Fibroblast of mammary gland (primary cell): ENCODE results near the gene ARHGAP8.
"Not testable (repeated sequence)": the region's sequence is repeated elsewhere in the genome, so short reads cannot be mapped to it uniquely, and the experiment has no call there.

Experiments used
- DNase-seq: peaks from one replicate; pipeline ENCODE4 v3.0.0-alpha.2; 2010; ENCODE audit warnings: low read depth
- H3K4me3 ChIP-seq: 2 replicates; pipeline ENCODE4 v1.5.1; 2011; ENCODE audit warnings: low read depth, mild to moderate bottlenecking, low read length, moderate library complexity; ENCODE audit not compliant: control insufficient read depth
- TF ChIP-seq, protein P1 (sequence below): conservative IDR thresholded peaks from 2 replicates; pipeline ENCODE4 v1.5.1; 2011; ENCODE audit warnings: low read depth, low read length, inconsistent platforms; ENCODE audit not compliant: control insufficient read depth, insufficient read depth

The ARHGAP8 gene

DNA sequence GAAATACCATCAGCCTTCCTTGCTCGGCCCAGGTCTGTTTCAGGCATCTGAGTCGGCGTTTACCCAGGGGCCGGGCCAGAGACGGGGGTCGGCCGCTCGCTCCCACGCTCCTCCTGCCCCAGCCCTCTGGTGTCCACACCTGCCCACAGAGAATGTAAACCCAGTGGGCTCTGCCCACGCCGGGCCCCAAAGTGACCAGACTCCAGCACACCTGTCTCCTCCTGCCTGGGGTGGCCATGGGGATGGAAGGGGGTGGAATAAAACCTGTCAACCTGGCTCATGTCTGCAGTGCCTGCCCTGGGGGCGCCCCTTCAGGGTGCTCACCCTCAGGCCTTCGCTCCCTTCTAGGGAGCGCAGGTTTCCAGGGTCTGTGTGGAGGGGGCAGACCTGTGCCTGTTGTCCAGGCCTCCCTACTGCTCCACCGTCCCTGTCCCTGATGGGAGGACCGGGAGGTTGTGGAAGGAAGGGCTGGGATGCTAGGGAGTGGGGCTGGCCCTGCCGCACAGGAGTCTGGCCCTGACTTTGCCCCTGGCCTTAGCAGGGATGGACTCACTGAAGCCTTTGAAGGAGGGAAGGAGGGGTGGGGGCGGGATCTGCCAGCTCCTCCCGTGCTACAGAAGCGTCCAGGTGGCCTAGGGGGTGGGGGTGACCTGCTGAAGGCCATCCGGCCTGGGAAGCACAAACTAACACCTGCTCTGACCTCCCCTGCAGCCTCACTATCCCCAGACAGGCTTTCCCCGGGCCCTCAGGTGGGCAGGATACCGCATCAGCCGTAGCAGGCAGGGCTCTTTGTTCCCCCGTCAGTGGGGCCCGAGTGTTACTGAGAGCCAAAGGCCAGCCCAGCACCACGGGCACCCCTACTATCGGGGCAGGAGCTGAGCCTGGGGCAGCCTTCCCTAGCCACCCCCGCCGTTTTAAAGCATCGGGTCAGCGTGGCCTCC is 14.7 kb upstream of the ARHGAP8 start:
- TF ChIP-seq, protein P1, sequence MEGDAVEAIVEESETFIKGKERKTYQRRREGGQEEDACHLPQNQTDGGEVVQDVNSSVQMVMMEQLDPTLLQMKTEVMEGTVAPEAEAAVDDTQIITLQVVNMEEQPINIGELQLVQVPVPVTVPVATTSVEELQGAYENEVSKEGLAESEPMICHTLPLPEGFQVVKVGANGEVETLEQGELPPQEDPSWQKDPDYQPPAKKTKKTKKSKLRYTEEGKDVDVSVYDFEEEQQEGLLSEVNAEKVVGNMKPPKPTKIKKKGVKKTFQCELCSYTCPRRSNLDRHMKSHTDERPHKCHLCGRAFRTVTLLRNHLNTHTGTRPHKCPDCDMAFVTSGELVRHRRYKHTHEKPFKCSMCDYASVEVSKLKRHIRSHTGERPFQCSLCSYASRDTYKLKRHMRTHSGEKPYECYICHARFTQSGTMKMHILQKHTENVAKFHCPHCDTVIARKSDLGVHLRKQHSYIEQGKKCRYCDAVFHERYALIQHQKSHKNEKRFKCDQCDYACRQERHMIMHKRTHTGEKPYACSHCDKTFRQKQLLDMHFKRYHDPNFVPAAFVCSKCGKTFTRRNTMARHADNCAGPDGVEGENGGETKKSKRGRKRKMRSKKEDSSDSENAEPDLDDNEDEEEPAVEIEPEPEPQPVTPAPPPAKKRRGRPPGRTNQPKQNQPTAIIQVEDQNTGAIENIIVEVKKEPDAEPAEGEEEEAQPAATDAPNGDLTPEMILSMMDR, result no peak
- DNase-seq, result no peak
- no peak overlapping the region for H3K4me3 ChIP-seq

DNA sequence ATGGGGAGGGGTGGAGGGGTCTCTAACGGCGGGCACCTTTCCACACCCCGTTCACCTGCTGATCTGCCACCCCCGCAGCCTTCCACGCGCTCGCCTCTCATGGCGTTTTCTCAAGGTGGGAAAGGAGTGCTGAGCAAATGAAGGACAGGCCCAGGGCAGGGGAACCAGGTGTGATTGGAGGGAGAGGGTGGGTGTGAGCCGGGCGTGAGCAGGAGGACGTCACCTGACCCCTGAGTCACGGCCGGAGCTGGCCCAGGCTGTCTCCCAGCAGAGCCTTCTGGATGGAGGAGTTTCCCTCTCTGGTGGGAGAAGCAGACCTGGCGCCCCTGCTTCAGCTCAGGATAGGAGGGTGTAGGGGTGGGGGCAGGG is 14.0 kb upstream of the ARHGAP8 start:
- DNase-seq, result no peak
- no peak overlapping the region for H3K4me3 ChIP-seq
- TF ChIP-seq, protein P1, result no peak

DNA sequence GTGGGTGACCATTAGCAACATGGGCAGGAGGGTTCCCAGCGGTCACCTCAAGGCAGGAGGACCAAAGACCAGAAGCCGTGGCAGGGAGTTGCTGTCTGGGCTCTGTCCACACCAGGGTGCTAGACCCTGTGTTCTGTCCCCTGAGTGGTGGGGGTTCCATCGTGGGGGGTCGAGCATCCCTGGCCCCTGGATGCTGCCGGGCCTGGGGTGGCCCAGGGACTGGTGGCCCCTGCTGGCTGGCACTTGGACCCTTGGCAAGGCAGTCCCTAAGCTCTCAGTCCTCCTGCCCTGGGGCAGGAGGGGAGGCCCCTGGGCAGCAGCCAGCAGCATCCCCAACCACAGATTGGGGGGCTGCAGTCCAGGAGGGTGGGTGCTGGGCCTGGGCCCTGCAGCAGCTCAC is 13.4 kb upstream of the ARHGAP8 start:
- no peak overlapping the region for H3K4me3 ChIP-seq
- TF ChIP-seq, protein P1, result no peak
- DNase-seq, result no peak

GRCh38 chr22:44739666-44740065 is 12.7 kb upstream of the ARHGAP8 start:
- H3K4me3 ChIP-seq, result not testable (repeated sequence)

GRCh38 chr22:44740307-44740706 is 12.1 kb upstream of the ARHGAP8 start:
- H3K4me3 ChIP-seq, result no peak overlapping the region
- TF ChIP-seq, protein P1, result no peak
- DNase-seq, result no peak

More at GRCh38 chr22:44739666-44740065, 12.7 kb upstream of the ARHGAP8 start:
- not testable (repeated sequence) for DNase-seq

- DNase-seq, result no peak
- TF ChIP-seq, protein P1, result no peak
- no peak overlapping the region for H3K4me3 ChIP-seq
These were observed 10.4 kb upstream of the ARHGAP8 start for GRCh38 chr22:44741929-44742328.

- no peak overlapping the region for H3K4me3 ChIP-seq
- TF ChIP-seq, protein P1, result no peak
- no peak for DNase-seq
These were observed 9.1 kb upstream of the ARHGAP8 start for GRCh38 chr22:44743247-44743646.
